ENCODE data around the gene BDP1.
"Not testable (repeated sequence)": the region's sequence is repeated elsewhere in the genome, so short reads cannot be mapped to it uniquely, and the experiment has no call there.

The BDP1 gene

GRCh38 chr5:71569748-71570509, 114.5 kb downstream of the BDP1 start:
- no peak for DNase-seq

- DNase-seq = not testable (repeated sequence)
Measured at GRCh38 chr5:71571811-71572210, 116.4 kb downstream of the BDP1 start.

GRCh38 chr5:71573591-71573990, 118.1 kb downstream of the BDP1 start:
- DNase-seq = no peak

GRCh38 chr5:71575588-71575987, 120.1 kb downstream of the BDP1 start:
- DNase-seq = not testable (repeated sequence)

- no peak for DNase-seq
Measured at GRCh38 chr5:71576241-71576640, 120.8 kb downstream of the BDP1 start.

GRCh38 chr5:71577839-71578238, 122.4 kb downstream of the BDP1 start:
- not testable (repeated sequence) for DNase-seq

GRCh38 chr5:71582945-71583584, 127.6 kb downstream of the BDP1 start:
- DNase-seq = no peak

- peak in 1 of 2 donors; percentile 48 for DNase-seq
Measured at GRCh38 chr5:71586052-71586940, 130.8 kb downstream of the BDP1 start.

- DNase-seq = peak; percentile 97
Measured at GRCh38 chr5:71586941-71587765, 131.7 kb downstream of the BDP1 start, which contains the start of gene MCCC2. Gene MCCC2, plus strand, starts transcription at chr5:71587340. Its CDS starts 86 bp downstream, at chr5:71587426.

- DNase-seq = no peak
Measured at GRCh38 chr5:71587766-71588532, 132.5 kb downstream of the BDP1 start.

- no peak for DNase-seq
Measured at GRCh38 chr5:71588533-71588885, 133.1 kb downstream of the BDP1 start.

- DNase-seq = peak in 1 of 2 donors; percentile 6
Measured at GRCh38 chr5:71589903-71590302, 134.5 kb downstream of the BDP1 start.

GRCh38 chr5:71591100-71591499, 135.6 kb downstream of the BDP1 start:
- no peak for DNase-seq

- DNase-seq = no peak
Measured at GRCh38 chr5:71596169-71596568, 140.7 kb downstream of the BDP1 start.

- DNase-seq = no peak
Measured at GRCh38 chr5:71597001-71597400, 141.6 kb downstream of the BDP1 start.

GRCh38 chr5:71600783-71601182, 145.3 kb downstream of the BDP1 start:
- no peak for DNase-seq

GRCh38 chr5:71601222-71602026, 146.0 kb downstream of the BDP1 start:
- DNase-seq = peak; percentile 56 to 75

GRCh38 chr5:71609916-71610315, 154.5 kb downstream of the BDP1 start:
- DNase-seq = not testable (repeated sequence)

GRCh38 chr5:71615809-71616208, 160.4 kb downstream of the BDP1 start:
- no peak for DNase-seq
